Panc1 (cell line): Measurements from ENCODE around the gene MYH14.

Experiments
- POLR2AphosphoS5 ChIP-seq: IDR thresholded peaks from 2 replicates; pipeline ENCODE4 v1.6.1; 2012; ENCODE audit warnings: mild to moderate bottlenecking, low read depth, low read length, moderate library complexity
- TCF7L2 ChIP-seq: IDR thresholded peaks from 2 replicates; pipeline ENCODE4 v1.6.1; 2011; ENCODE audit warnings: mild to moderate bottlenecking, low read depth, low read length, inconsistent platforms
- TF ChIP-seq, protein P1 (sequence below): fragments of 450-650 bp; IDR thresholded peaks from 2 replicates; pipeline ENCODE4 v1.5.1; 2017; ENCODE audit warnings: mild to moderate bottlenecking
- TF ChIP-seq, protein P2 (sequence below), 2 experiments: IDR thresholded peaks; 2 replicates each; pipeline ENCODE4 v1.6.1; 2011 to 2012; ENCODE audit warnings: low read depth in 2 of 2, control low read depth in 1 of 2, low read length in 1 of 2, mild to moderate bottlenecking in 1 of 2, moderate library complexity in 1 of 2; ENCODE audit not compliant: insufficient read depth in 1 of 2

- TF ChIP-seq, protein P1, sequence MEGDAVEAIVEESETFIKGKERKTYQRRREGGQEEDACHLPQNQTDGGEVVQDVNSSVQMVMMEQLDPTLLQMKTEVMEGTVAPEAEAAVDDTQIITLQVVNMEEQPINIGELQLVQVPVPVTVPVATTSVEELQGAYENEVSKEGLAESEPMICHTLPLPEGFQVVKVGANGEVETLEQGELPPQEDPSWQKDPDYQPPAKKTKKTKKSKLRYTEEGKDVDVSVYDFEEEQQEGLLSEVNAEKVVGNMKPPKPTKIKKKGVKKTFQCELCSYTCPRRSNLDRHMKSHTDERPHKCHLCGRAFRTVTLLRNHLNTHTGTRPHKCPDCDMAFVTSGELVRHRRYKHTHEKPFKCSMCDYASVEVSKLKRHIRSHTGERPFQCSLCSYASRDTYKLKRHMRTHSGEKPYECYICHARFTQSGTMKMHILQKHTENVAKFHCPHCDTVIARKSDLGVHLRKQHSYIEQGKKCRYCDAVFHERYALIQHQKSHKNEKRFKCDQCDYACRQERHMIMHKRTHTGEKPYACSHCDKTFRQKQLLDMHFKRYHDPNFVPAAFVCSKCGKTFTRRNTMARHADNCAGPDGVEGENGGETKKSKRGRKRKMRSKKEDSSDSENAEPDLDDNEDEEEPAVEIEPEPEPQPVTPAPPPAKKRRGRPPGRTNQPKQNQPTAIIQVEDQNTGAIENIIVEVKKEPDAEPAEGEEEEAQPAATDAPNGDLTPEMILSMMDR = no peak
- TF ChIP-seq TCF7L2 = no peak
- TF ChIP-seq, protein P2, sequence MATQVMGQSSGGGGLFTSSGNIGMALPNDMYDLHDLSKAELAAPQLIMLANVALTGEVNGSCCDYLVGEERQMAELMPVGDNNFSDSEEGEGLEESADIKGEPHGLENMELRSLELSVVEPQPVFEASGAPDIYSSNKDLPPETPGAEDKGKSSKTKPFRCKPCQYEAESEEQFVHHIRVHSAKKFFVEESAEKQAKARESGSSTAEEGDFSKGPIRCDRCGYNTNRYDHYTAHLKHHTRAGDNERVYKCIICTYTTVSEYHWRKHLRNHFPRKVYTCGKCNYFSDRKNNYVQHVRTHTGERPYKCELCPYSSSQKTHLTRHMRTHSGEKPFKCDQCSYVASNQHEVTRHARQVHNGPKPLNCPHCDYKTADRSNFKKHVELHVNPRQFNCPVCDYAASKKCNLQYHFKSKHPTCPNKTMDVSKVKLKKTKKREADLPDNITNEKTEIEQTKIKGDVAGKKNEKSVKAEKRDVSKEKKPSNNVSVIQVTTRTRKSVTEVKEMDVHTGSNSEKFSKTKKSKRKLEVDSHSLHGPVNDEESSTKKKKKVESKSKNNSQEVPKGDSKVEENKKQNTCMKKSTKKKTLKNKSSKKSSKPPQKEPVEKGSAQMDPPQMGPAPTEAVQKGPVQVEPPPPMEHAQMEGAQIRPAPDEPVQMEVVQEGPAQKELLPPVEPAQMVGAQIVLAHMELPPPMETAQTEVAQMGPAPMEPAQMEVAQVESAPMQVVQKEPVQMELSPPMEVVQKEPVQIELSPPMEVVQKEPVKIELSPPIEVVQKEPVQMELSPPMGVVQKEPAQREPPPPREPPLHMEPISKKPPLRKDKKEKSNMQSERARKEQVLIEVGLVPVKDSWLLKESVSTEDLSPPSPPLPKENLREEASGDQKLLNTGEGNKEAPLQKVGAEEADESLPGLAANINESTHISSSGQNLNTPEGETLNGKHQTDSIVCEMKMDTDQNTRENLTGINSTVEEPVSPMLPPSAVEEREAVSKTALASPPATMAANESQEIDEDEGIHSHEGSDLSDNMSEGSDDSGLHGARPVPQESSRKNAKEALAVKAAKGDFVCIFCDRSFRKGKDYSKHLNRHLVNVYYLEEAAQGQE (IDR thresholded peaks at IDR 0.05; ENCODE audit: insufficient read depth in 1 of 2, low read depth in 2 of 2, low read length in 1 of 2) = no peak
- no peak for TF ChIP-seq POLR2AphosphoS5
Observed at GRCh38 chr19:50207730-50208129, 4.3 kb downstream of the MYH14 start.
